Esophagus muscularis mucosa (tissue), 4 donors: Measurements from ENCODE around the gene ZNF134. TPM values are rescaled to one million over a fixed set of nuclear protein-coding genes. Genes with fewer than 3 reads are reported as not detected.
A peak's percentile ranks its signal among the peaks of the same experiment; 100 is the strongest.

Experiments used
- DNase-seq: peaks from one replicate; pipeline ENCODE4 v3.0.0-alpha.2; 2017; ENCODE audit errors: extremely low spot score
- H3K27ac ChIP-seq, 4 donors: fragments of 200-600 bp; sonication (generic); replicated peaks in 1 of 4; 1 replicate in 3 of 4; 2 replicates in 1 of 4; pipeline ENCODE4 v1.5.1; 2016 to 2019; ENCODE audit warnings: mild to moderate bottlenecking in 1 of 4
- H3K27me3 ChIP-seq, 4 donors: fragments of 200-600 bp; sonication (generic); one replicate each; pipeline versions ENCODE4 v1.5.1 to v1.6.0; 2016 to 2019
- H3K36me3 ChIP-seq, 4 donors: fragments of 200-600 bp; sonication (generic); one replicate each; pipeline ENCODE4 v1.5.1; 2016 to 2019
- H3K4me1 ChIP-seq, 4 donors: fragments of 200-600 bp; sonication (generic); one replicate each; pipeline ENCODE4 v1.5.1; 2016 to 2019
- H3K4me3 ChIP-seq, 4 donors: fragments of 200-600 bp; sonication (generic); 1 replicate in 2 of 4; 2 replicates in 2 of 4; pipeline ENCODE4 v1.5.1; 2016 to 2019; ENCODE audit warnings: mild to moderate bottlenecking in 4 of 4, moderate library complexity in 1 of 4
- H3K9me3 ChIP-seq, 4 donors: fragments of 200-600 bp; sonication (generic); 1 replicate in 3 of 4; 2 replicates in 1 of 4; pipeline ENCODE4 v1.5.1; 2016 to 2019
- CTCF ChIP-seq, 3 experiments: fragments of 200-600 bp in 2 of 3; fragments of 450-650 bp in 1 of 3; sonication (generic) in 2 of 3; IDR thresholded peaks; one replicate each; pipeline ENCODE4 v1.5.1; 2017 to 2019; ENCODE audit warnings: antibody characterized with exemption in 3 of 3, mild to moderate bottlenecking in 2 of 3, moderate library complexity in 1 of 3
- EP300 ChIP-seq: sonication (generic); formaldehyde crosslinking; IDR thresholded peaks from one replicate; pipeline ENCODE4 v1.6.1; 2017; ENCODE audit warnings: antibody characterized with exemption
- POLR2A ChIP-seq: fragments of 450-650 bp; IDR thresholded peaks from one replicate; pipeline ENCODE4 v1.6.1; 2017; ENCODE audit warnings: antibody characterized with exemption, moderate library complexity, mild to moderate bottlenecking, low read depth
- POLR2AphosphoS5 ChIP-seq, 2 donors: sonication (generic); formaldehyde crosslinking; IDR thresholded peaks; one replicate each; pipeline ENCODE4 v1.6.1; 2017; ENCODE audit warnings: antibody characterized with exemption in 2 of 2
- whole genome bisulfite sequencing: methylation state at CpG from one replicate; pipeline ENCODE4 v1.1.5; 2018; 5-methylcytosine and 5-hydroxymethylcytosine counted together
- intact Hi-C: fragments of 100-400 bp; cut with DNase I; formaldehyde crosslinking; loops from one replicate; pipeline ENCODE4 v1.15.1; 2023
- total RNA-seq, 4 donors: library from RNA; depleted of rRNA; stranded (reverse); fragments of >200 nt; gene quantifications; one replicate each; pipeline versions ENCODE4 v1.1.0 to v1.2.1, GENCODE V29; 2016

The ZNF134 gene
- total RNA-seq, 4 donors from 2014 or later, result 14.5 to 31.3 (median 22.1) TPM

DNA sequence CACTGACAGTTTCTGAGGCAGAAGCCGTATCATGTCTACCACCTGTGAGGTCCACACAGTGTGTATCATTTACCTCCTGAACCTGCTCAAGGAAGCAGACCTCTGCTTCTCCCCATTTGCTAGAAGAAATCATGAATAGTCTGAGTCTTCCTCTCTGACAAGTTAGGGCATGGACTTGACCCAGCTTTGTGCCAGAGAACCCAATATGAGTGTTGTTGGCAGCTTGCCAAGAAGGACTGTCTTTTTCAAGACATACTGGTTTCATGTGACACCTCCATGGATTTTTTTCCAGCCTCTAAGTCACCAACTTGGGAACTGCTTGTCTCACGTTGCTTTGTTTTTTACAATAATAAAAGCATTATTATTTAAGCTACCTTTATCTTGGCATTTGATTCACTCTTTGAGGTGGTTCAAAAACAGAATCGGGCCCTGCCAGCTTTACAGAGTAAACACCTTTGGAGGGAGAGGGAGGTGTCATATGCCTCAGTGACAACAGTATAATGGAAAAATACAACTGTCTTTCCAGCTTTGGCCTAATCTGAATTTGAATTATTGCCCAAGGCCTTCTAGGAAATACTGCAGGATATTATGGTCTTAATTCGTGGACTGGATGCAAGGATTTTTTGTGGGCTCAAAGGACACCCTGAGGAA is 28.5 kb downstream of the ZNF134 start:
- Histone ChIP-seq H3K4me3 (no peak overlapping the region), H3K36me3 (peaks cover 45 to 61% (median 54%) of the 10 kb centered on the region in 4 donors), H3K9me3 (peaks cover 11 to 78% (median 61%) of the 10 kb centered on the region in 4 donors), H3K27me3 (no peaks in the 10 kb centered on the region), H3K4me1 (no peaks in the 10 kb centered on the region), H3K27ac (no peak overlapping the region)
- TF ChIP-seq POLR2A (no peak), CTCF (IDR thresholded peaks at IDR 0.05) (no peak), POLR2AphosphoS5 (IDR thresholded peaks at IDR 0.05) (no peak), EP300 (no peak)
- no peak for DNase-seq
- WGBS, result 84% methylated on average over 4 of the region's 4 CpGs
- intact Hi-C loops, result no loop called here

- DNase-seq, result no peak
- Histone ChIP-seq H3K36me3 (peaks cover 32 to 48% (median 43%) of the 10 kb centered on the region in 4 donors), H3K9me3 (peaks cover 11 to 68% (median 49%) of the 10 kb centered on the region in 4 donors), H3K27me3 (no peaks in the 10 kb centered on the region), H3K27ac (no peak overlapping the region), H3K4me3 (no peak overlapping the region), H3K4me1 (no peaks in the 10 kb centered on the region)
- no peak for TF ChIP-seq POLR2AphosphoS5 (IDR thresholded peaks at IDR 0.05)
- no peak for TF ChIP-seq CTCF (IDR thresholded peaks at IDR 0.05)
- no peak for TF ChIP-seq POLR2A
- TF ChIP-seq EP300, result no peak
- intact Hi-C loops, result no loop called here
Observed at GRCh38 chr19:57643734-57644133, 29.7 kb downstream of the ZNF134 start.

GRCh38 chr19:57648331-57649003 is 34.4 kb downstream of the ZNF134 start:
- Histone ChIP-seq H3K27me3 (no peaks in the 10 kb centered on the region), H3K4me3 (no peak overlapping the region), H3K36me3 (peaks cover 0 to 3% (median under 1%) of the 10 kb centered on the region in 4 donors), H3K4me1 (peaks cover 0 to 3% (median 0%) of the 10 kb centered on the region in 4 donors), H3K9me3 (peaks cover 0 to 23% (median 7%) of the 10 kb centered on the region in 4 donors), H3K27ac (no peak overlapping the region)
- TF ChIP-seq POLR2AphosphoS5 (IDR thresholded peaks at IDR 0.05), result no peak
- no peak for TF ChIP-seq CTCF (IDR thresholded peaks at IDR 0.05)
- TF ChIP-seq EP300, result no peak
- no peak for TF ChIP-seq POLR2A
- intact Hi-C loops, result no loop called here
- WGBS, result 66% methylated on average over 6 of the region's 6 CpGs
- DNase-seq, result peak; percentile 66

- no peaks in the 10 kb centered on the region for H3K36me3 ChIP-seq
- peaks cover 0 to 3% (median 0%) of the 10 kb centered on the region in 4 donors for H3K4me1 ChIP-seq
- DNase-seq, result peak; percentile 37
- H3K9me3 ChIP-seq, result peaks cover 0 to 11% (median 2%) of the 10 kb centered on the region in 4 donors
- H3K27me3 ChIP-seq, result peaks cover 0 to 4% (median 0%) of the 10 kb centered on the region in 4 donors
- intact Hi-C loops, result no loop called here
- peak overlapping the region in 1 of 4 donors; percentile 9 for H3K4me3 ChIP-seq
- no peak overlapping the region for H3K27ac ChIP-seq
- TF ChIP-seq EP300, result no peak
- TF ChIP-seq POLR2A, result no peak
- no peak for TF ChIP-seq CTCF (IDR thresholded peaks at IDR 0.05)
- no peak for TF ChIP-seq POLR2AphosphoS5 (IDR thresholded peaks at IDR 0.05)
- WGBS, result 51% methylated on average over 6 of the region's 6 CpGs
Observed at GRCh38 chr19:57651654-57651996, 37.6 kb downstream of the ZNF134 start.
